ENCODE data around the gene ACTN2.

ACTN2 gene

GRCh38 chr1:236786453-236786852 lies 100.2 kb downstream of the ACTN2 start:
- TF ChIP-seq POLR2AphosphoS5 (IDR thresholded peaks at IDR 0.05; ENCODE audit: low read depth, low read length) (no peak), POLR2A (IDR thresholded peaks at IDR 0.05; ENCODE audit: low read depth, low read length) (no peak), TAF1 (IDR thresholded peaks at IDR 0.05; ENCODE audit: borderline replicate concordance, low read depth, low read length) (no peak)
- DNase-seq (ENCODE audit: insufficient read length) = no peak
- FAIRE-seq = no peak

GRCh38 chr1:236794585-236795034 lies 108.3 kb downstream of the ACTN2 start:
- TF ChIP-seq POLR2A (IDR thresholded peaks at IDR 0.05; ENCODE audit: low read depth, low read length) (no peak), TAF1 (IDR thresholded peaks at IDR 0.05; ENCODE audit: borderline replicate concordance, low read depth, low read length) (no peak), POLR2AphosphoS5 (IDR thresholded peaks at IDR 0.05; ENCODE audit: low read depth, low read length) (no peak)
- FAIRE-seq = no peak
- DNase-seq (ENCODE audit: insufficient read length) = no peak

- peak; percentile 93 for TF ChIP-seq POLR2AphosphoS5 (IDR thresholded peaks at IDR 0.05; ENCODE audit: low read depth, low read length)
- peak; percentile 83 for TF ChIP-seq TAF1 (IDR thresholded peaks at IDR 0.05; ENCODE audit: borderline replicate concordance, low read depth, low read length)
- TF ChIP-seq POLR2A (IDR thresholded peaks at IDR 0.05; ENCODE audit: low read depth, low read length) = peak; percentile 92
- FAIRE-seq (peak; percentile 96), DNase-seq (ENCODE audit: insufficient read length) (peak; percentile 92)
Observed at GRCh38 chr1:236795035-236795756, 108.9 kb downstream of the ACTN2 start, which contains the start of gene MTR. Gene MTR, plus strand, starts transcription at chr1:236795292. Its CDS starts 412 bp downstream, at chr1:236795704.

- DNase-seq (ENCODE audit: insufficient read length) (no peak), FAIRE-seq (peak; percentile 14)
- TF ChIP-seq POLR2AphosphoS5 (IDR thresholded peaks at IDR 0.05; ENCODE audit: low read depth, low read length) (no peak), TAF1 (IDR thresholded peaks at IDR 0.05; ENCODE audit: borderline replicate concordance, low read depth, low read length) (peak; percentile 41; the same call in 1 of the 2 replicates), POLR2A (IDR thresholded peaks at IDR 0.05; ENCODE audit: low read depth, low read length) (no peak)
Observed at GRCh38 chr1:236795757-236796667, 109.7 kb downstream of the ACTN2 start.

GRCh38 chr1:236799001-236799400 lies 112.7 kb downstream of the ACTN2 start:
- DNase-seq (ENCODE audit: insufficient read length) = no peak
- TF ChIP-seq POLR2AphosphoS5 (IDR thresholded peaks at IDR 0.05; ENCODE audit: low read depth, low read length) (no peak), TAF1 (IDR thresholded peaks at IDR 0.05; ENCODE audit: borderline replicate concordance, low read depth, low read length) (no peak), POLR2A (IDR thresholded peaks at IDR 0.05; ENCODE audit: low read depth, low read length) (no peak)
- FAIRE-seq = no peak

GRCh38 chr1:236800002-236800620 lies 113.8 kb downstream of the ACTN2 start:
- FAIRE-seq (no peak), DNase-seq (ENCODE audit: insufficient read length) (no peak)
- TF ChIP-seq TAF1 (IDR thresholded peaks at IDR 0.05; ENCODE audit: borderline replicate concordance, low read depth, low read length) (no peak), POLR2AphosphoS5 (IDR thresholded peaks at IDR 0.05; ENCODE audit: low read depth, low read length) (no peak), POLR2A (IDR thresholded peaks at IDR 0.05; ENCODE audit: low read depth, low read length) (no peak)

GRCh38 chr1:236800623-236801022 lies 114.3 kb downstream of the ACTN2 start:
- DNase-seq (ENCODE audit: insufficient read length) (no peak), FAIRE-seq (no peak)
- no peak for TF ChIP-seq POLR2AphosphoS5 (IDR thresholded peaks at IDR 0.05; ENCODE audit: low read depth, low read length)
- no peak for TF ChIP-seq TAF1 (IDR thresholded peaks at IDR 0.05; ENCODE audit: borderline replicate concordance, low read depth, low read length)
- TF ChIP-seq POLR2A (IDR thresholded peaks at IDR 0.05; ENCODE audit: low read depth, low read length) = no peak

- DNase-seq (ENCODE audit: insufficient read length) (no peak), FAIRE-seq (no peak)
- no peak for TF ChIP-seq TAF1 (IDR thresholded peaks at IDR 0.05; ENCODE audit: borderline replicate concordance, low read depth, low read length)
- no peak for TF ChIP-seq POLR2AphosphoS5 (IDR thresholded peaks at IDR 0.05; ENCODE audit: low read depth, low read length)
- no peak for TF ChIP-seq POLR2A (IDR thresholded peaks at IDR 0.05; ENCODE audit: low read depth, low read length)
Observed at GRCh38 chr1:236802264-236802663, 116.0 kb downstream of the ACTN2 start.

GRCh38 chr1:236806634-236807033 lies 120.3 kb downstream of the ACTN2 start:
- FAIRE-seq (no peak), DNase-seq (ENCODE audit: insufficient read length) (no peak)
- TF ChIP-seq TAF1 (IDR thresholded peaks at IDR 0.05; ENCODE audit: borderline replicate concordance, low read depth, low read length) (no peak), POLR2AphosphoS5 (IDR thresholded peaks at IDR 0.05; ENCODE audit: low read depth, low read length) (no peak), POLR2A (IDR thresholded peaks at IDR 0.05; ENCODE audit: low read depth, low read length) (no peak)

GRCh38 chr1:236808005-236808404 lies 121.7 kb downstream of the ACTN2 start:
- no peak for DNase-seq (ENCODE audit: insufficient read length)
- TF ChIP-seq POLR2AphosphoS5 (IDR thresholded peaks at IDR 0.05; ENCODE audit: low read depth, low read length) = no peak
- TF ChIP-seq POLR2A (IDR thresholded peaks at IDR 0.05; ENCODE audit: low read depth, low read length) = no peak
- no peak for TF ChIP-seq TAF1 (IDR thresholded peaks at IDR 0.05; ENCODE audit: borderline replicate concordance, low read depth, low read length)

GRCh38 chr1:236808564-236809130 lies 122.3 kb downstream of the ACTN2 start:
- FAIRE-seq = no peak
- no peak for DNase-seq (ENCODE audit: insufficient read length)
- no peak for TF ChIP-seq POLR2AphosphoS5 (IDR thresholded peaks at IDR 0.05; ENCODE audit: low read depth, low read length)
- no peak for TF ChIP-seq TAF1 (IDR thresholded peaks at IDR 0.05; ENCODE audit: borderline replicate concordance, low read depth, low read length)
- no peak for TF ChIP-seq POLR2A (IDR thresholded peaks at IDR 0.05; ENCODE audit: low read depth, low read length)

More at GRCh38 chr1:236808005-236808404, 121.7 kb downstream of the ACTN2 start:
- FAIRE-seq = no peak
